Jurkat, Clone E6-1 (cell line): Measurements from ENCODE around the gene DOK7.

Experiments used
- DNase-seq: peaks from one replicate; pipeline ENCODE4 v3.0.0-alpha.2; 2011; ENCODE audit warnings: low read depth, low spot score
- H3K4me3 ChIP-seq: 2 replicates; pipeline ENCODE4 v1.5.1; 2011; ENCODE audit warnings: mild to moderate bottlenecking, low read length, control low read depth, moderate library complexity

DOK7 gene

GRCh38 chr4:3481783-3482393 lies 18.8 kb downstream of the DOK7 start:
- H3K4me3 ChIP-seq, result no peak overlapping the region
- no peak for DNase-seq

- no peak for DNase-seq
- H3K4me3 ChIP-seq, result no peak overlapping the region
Measured at GRCh38 chr4:3482707-3483106, 19.6 kb downstream of the DOK7 start.

- DNase-seq, result no peak
- no peak overlapping the region for H3K4me3 ChIP-seq
Measured at GRCh38 chr4:3483471-3483921, 20.4 kb downstream of the DOK7 start.

- no peak for DNase-seq
- no peak overlapping the region for H3K4me3 ChIP-seq
Measured at GRCh38 chr4:3484057-3484973, 21.2 kb downstream of the DOK7 start.

- H3K4me3 ChIP-seq, result no peak overlapping the region
- no peak for DNase-seq
Measured at GRCh38 chr4:3485011-3485791, 22.1 kb downstream of the DOK7 start.

GRCh38 chr4:3485886-3486540 lies 22.9 kb downstream of the DOK7 start:
- no peak for DNase-seq
- no peak overlapping the region for H3K4me3 ChIP-seq

GRCh38 chr4:3486541-3487540 lies 23.7 kb downstream of the DOK7 start:
- DNase-seq, result no peak

GRCh38 chr4:3487861-3488260 lies 24.8 kb downstream of the DOK7 start:
- DNase-seq, result no peak
- no peak overlapping the region for H3K4me3 ChIP-seq

More at GRCh38 chr4:3486541-3487540, 23.7 kb downstream of the DOK7 start:
- no peak overlapping the region for H3K4me3 ChIP-seq

GRCh38 chr4:3488820-3489219 lies 25.7 kb downstream of the DOK7 start:
- no peak overlapping the region for H3K4me3 ChIP-seq
- DNase-seq, result no peak

GRCh38 chr4:3489451-3489962 lies 26.4 kb downstream of the DOK7 start:
- no peak for DNase-seq
- no peak overlapping the region for H3K4me3 ChIP-seq

- no peak overlapping the region for H3K4me3 ChIP-seq
- no peak for DNase-seq
Measured at GRCh38 chr4:3491681-3492405, 28.7 kb downstream of the DOK7 start.

- no peak for DNase-seq
- no peak overlapping the region for H3K4me3 ChIP-seq
Measured at GRCh38 chr4:3492741-3493719, 29.9 kb downstream of the DOK7 start.

GRCh38 chr4:3493720-3494461 lies 30.8 kb downstream of the DOK7 start:
- no peak for DNase-seq
- no peak overlapping the region for H3K4me3 ChIP-seq

GRCh38 chr4:3494462-3494871 lies 31.4 kb downstream of the DOK7 start:
- DNase-seq, result no peak
- no peak overlapping the region for H3K4me3 ChIP-seq

- no peak for DNase-seq
- no peak overlapping the region for H3K4me3 ChIP-seq
Measured at GRCh38 chr4:3495204-3495975, 32.3 kb downstream of the DOK7 start.
